Psoas muscle (tissue), 7 donors: Measurements from ENCODE around the gene C12orf75. TPM values are rescaled to one million over a fixed set of nuclear protein-coding genes. Genes with fewer than 3 reads are reported as not detected.

Experiments used
- polyA plus RNA-seq, 3 donors: library from polyadenylated mRNA; stranded (reverse); fragments of 200-250 nt; gene quantifications; one replicate each; pipeline ENCODE4 v1.2.3, GENCODE V29; 2013
- total RNA-seq, 4 donors: library from RNA; stranded (reverse); fragmentation: NEBNext Ultra II Directional in 2 of 4; extraction: Animal tissue kit (Norgen Biotek cat#: 25700) in 2 of 4; gene quantifications; one replicate each; pipeline versions ENCODE4 v1.2.1 to v1.2.4, GENCODE V29; 2021 to 2023
- donor health status: healthy with polysubstance abuse.
- donor health status: DM: no; HTN: no; CAD: no; lungs with moderate emphysema.
- donor health status: Bipolar disorder and iron deficiency.
- donor health status: healthy.
- donor health status: DM: no; HTN: no; CAD: no.
- donor health status: DM: no; HTN: no; CAD: no.
- donor health status: DM: yes; HTN: yes; CAD: no.

C12orf75 gene
- total and polyA plus RNA-seq, 7 donors: 25.6 to 228 (median 76.5) TPM

Other genes with a start within 250 kb of the C12orf75 start
- gene ALDH1L2, start 246.2 kb upstream of the C12orf75 start, total RNA-seq: 1 to 10 TPM in 3 of 4 donors, under 1 TPM in 1; 0.93 to 3.1 (median 1.2) TPM
- under 1 TPM; 0.14 to 0.73 (median 0.31) TPM for gene ALDH1L2, start 246.2 kb upstream of the C12orf75 start, polyA plus RNA-seq
- gene WASHC4, start 223.0 kb upstream of the C12orf75 start, total RNA-seq: 10 to 100 TPM; 21.8 to 32.6 (median 28.0) TPM
- 10 to 100 TPM in 2 of 3 donors, 1 to 10 TPM in 1; 9.0 to 20.6 (median 13.7) TPM for gene WASHC4, start 223.0 kb upstream of the C12orf75 start, polyA plus RNA-seq
- 10 to 100 TPM in 3 of 4 donors, 1 to 10 TPM in 1; 9.7 to 14.8 (median 11.6) TPM for gene APPL2, start 94.5 kb upstream of the C12orf75 start, total RNA-seq
- 10 to 100 TPM in 1 of 3 donors, 1 to 10 TPM in 2; 7.3 to 14.2 (median 9.0) TPM for gene APPL2, start 94.5 kb upstream of the C12orf75 start, polyA plus RNA-seq